ENCODE data around the gene LRP8.

The LRP8 gene

GRCh38 chr1:53365437-53366063, 37.7 kb upstream of the LRP8 start:
- DNase-seq (ENCODE audit: extremely low read depth, insufficient read length), result no peak
- no peaks in the 10 kb centered on the region for H3K27me3 ChIP-seq (replicated peaks; ENCODE audit: control insufficient read depth, insufficient read depth, low read length)
- H3K36me3 ChIP-seq (ENCODE audit: control insufficient read depth, insufficient read depth, low read length), result no peaks in the 10 kb centered on the region
- H3K4me3 ChIP-seq (replicated peaks; ENCODE audit: low read depth, low read length), result no peak overlapping the region
- TF ChIP-seq CTCF (IDR thresholded peaks at IDR 0.05; ENCODE audit: insufficient read depth, low read length, poor library complexity, severe bottlenecking), result no peak

GRCh38 chr1:53362851-53363642, 35.2 kb upstream of the LRP8 start:
- TF ChIP-seq CTCF (IDR thresholded peaks at IDR 0.05; ENCODE audit: insufficient read depth, low read length, poor library complexity, severe bottlenecking), result peak; percentile 38
- Histone ChIP-seq H3K36me3 (ENCODE audit: control insufficient read depth, insufficient read depth, low read length) (no peaks in the 10 kb centered on the region), H3K4me3 (replicated peaks; ENCODE audit: low read depth, low read length) (no peak overlapping the region), H3K27me3 (replicated peaks; ENCODE audit: control insufficient read depth, insufficient read depth, low read length) (no peaks in the 10 kb centered on the region)
- DNase-seq (ENCODE audit: extremely low read depth, insufficient read length), result peak; percentile 20

DNA sequence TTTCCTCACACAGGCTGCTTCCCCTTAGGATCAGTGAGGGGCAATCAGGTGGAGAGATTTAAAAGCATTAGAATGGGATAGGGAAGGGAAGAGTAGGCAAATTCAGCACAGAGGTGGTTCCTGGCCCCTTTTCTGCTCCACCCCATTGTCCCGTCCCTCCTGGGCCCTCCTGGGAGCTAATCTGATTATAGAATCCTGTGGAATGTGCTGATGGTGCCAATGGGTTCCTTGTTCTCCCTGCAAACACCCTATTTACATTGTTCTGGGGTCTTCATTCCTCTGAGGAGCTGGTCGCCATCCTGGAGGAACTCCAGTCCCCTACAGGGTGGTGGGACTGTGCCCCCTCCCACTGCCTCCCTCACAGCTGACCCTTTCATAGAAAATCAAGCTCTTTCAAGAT, 34.4 kb upstream of the LRP8 start:
- no peak overlapping the region for H3K4me3 ChIP-seq (replicated peaks; ENCODE audit: low read depth, low read length)
- no peak for TF ChIP-seq CTCF (IDR thresholded peaks at IDR 0.05; ENCODE audit: insufficient read depth, low read length, poor library complexity, severe bottlenecking)
- no peaks in the 10 kb centered on the region for H3K36me3 ChIP-seq (ENCODE audit: control insufficient read depth, insufficient read depth, low read length)
- no peak for DNase-seq (ENCODE audit: extremely low read depth, insufficient read length)
- H3K27me3 ChIP-seq (replicated peaks; ENCODE audit: control insufficient read depth, insufficient read depth, low read length), result no peaks in the 10 kb centered on the region

DNA sequence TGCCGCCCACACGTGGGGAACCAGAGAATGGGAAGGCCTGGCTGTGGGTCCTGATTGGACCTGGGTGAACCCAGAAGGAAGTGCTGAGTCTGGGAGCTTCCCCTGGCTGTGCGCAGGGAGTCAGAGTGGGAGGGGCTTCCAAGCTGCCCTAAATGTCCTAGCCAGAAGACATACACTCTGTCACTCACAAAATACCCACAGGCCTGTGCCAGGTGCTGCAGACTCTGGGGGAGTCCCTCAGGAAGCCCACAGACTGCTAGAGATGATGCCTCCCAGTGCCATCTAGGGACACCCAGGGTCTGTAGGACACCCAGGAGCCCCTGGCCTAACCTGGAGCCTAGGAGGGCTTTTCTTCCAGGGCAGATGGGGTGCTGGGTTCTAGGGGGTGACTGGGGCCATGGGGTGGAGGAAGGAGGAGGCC, 33.7 kb upstream of the LRP8 start:
- Histone ChIP-seq H3K36me3 (ENCODE audit: control insufficient read depth, insufficient read depth, low read length) (no peaks in the 10 kb centered on the region), H3K4me3 (replicated peaks; ENCODE audit: low read depth, low read length) (no peak overlapping the region), H3K27me3 (replicated peaks; ENCODE audit: control insufficient read depth, insufficient read depth, low read length) (no peaks in the 10 kb centered on the region)
- no peak for DNase-seq (ENCODE audit: extremely low read depth, insufficient read length)
- TF ChIP-seq CTCF (IDR thresholded peaks at IDR 0.05; ENCODE audit: insufficient read depth, low read length, poor library complexity, severe bottlenecking), result no peak

GRCh38 chr1:53359934-53360276, 32.0 kb upstream of the LRP8 start:
- no peak for DNase-seq (ENCODE audit: extremely low read depth, insufficient read length)
- no peaks in the 10 kb centered on the region for H3K27me3 ChIP-seq (replicated peaks; ENCODE audit: control insufficient read depth, insufficient read depth, low read length)
- no peak overlapping the region for H3K4me3 ChIP-seq (replicated peaks; ENCODE audit: low read depth, low read length)
- H3K36me3 ChIP-seq (ENCODE audit: control insufficient read depth, insufficient read depth, low read length), result no peaks in the 10 kb centered on the region
- TF ChIP-seq CTCF (IDR thresholded peaks at IDR 0.05; ENCODE audit: insufficient read depth, low read length, poor library complexity, severe bottlenecking), result no peak
